Right lung (tissue), 5 donors: ENCODE measurements around the gene PRTFDC1. TPM values are rescaled to one million over a fixed set of nuclear protein-coding genes. Genes with fewer than 3 reads are reported as not detected.

Source experiments
- DNase-seq, 2 donors: peaks; one replicate each; pipeline ENCODE4 v3.0.0-alpha.2; 2013
- polyA plus RNA-seq, 5 donors: library from polyadenylated mRNA; unstranded; fragments of 120-200 nt; gene quantifications; one replicate each; pipeline versions ENCODE4 v1.2.1 to v1.2.3, GENCODE V29; 2013; ENCODE audit warnings: inconsistent platforms in 1 of 5, low replicate concordance in 1 of 5; ENCODE audit not compliant: insufficient read length in 5 of 5, insufficient read depth in 1 of 5

PRTFDC1 gene
- polyA plus RNA-seq, 5 donors, result 43.9 to 74.2 (median 62.4) TPM

DNA sequence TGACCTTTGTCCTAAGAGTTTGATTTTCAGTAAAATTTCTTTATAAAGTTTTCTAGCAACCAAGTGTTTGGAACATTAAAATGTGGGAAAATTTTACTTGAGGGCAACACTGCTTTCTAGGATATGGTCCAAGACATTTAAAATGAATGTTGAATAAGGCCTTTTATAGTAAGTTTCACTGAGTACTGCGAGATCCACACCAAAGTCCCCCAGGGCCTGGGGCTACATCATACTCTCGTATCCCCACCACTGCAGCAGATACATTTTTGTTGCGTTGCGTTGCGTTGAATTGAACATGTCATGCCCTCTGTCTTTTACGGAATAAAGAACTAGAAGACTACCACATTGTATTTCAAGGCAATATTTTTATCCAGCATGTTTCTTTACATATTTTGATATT is 44.5 kb downstream of the PRTFDC1 start:
- DNase-seq, result no peak

GRCh38 chr10:24906372-24906771 is 46.0 kb downstream of the PRTFDC1 start:
- no peak for DNase-seq

DNA sequence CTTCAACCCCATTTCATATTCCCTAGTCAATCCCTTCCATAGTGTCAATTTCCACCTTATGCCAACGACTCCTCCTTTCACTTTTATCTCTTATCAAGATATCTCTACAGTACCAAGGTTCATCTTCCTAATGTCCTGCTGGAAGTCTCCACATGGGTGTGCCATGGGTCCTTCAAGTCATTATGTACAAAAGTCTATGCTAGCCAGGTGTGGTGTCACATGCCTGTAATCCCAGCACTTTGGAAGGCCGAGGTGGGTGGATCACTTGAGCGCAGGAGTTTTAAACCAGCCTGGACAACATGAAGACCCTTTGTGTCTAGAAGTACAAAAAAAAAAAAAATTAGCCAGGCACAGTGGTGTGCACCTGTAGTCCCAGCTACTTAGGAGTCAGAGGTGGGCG is 47.6 kb downstream of the PRTFDC1 start:
- DNase-seq, result no peak

DNA sequence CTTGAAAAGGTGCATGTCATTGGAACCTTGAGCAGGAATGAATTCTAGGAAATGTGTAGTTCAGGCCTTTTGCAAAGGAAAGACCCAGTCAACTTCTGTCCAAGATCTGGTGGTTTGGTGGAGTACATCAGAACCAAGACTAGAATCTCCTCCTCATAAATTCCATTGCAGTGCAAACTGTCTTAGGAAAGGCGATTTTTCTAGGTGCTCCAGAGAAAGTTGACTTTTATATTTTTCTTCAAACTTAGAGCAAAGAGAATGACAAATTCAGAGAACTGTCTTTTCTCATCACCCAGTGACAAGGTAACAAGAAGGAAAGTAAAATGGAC is 50.0 kb downstream of the PRTFDC1 start:
- no peak for DNase-seq

GRCh38 chr10:24901686-24902399 is 50.6 kb downstream of the PRTFDC1 start:
- no peak for DNase-seq

DNA sequence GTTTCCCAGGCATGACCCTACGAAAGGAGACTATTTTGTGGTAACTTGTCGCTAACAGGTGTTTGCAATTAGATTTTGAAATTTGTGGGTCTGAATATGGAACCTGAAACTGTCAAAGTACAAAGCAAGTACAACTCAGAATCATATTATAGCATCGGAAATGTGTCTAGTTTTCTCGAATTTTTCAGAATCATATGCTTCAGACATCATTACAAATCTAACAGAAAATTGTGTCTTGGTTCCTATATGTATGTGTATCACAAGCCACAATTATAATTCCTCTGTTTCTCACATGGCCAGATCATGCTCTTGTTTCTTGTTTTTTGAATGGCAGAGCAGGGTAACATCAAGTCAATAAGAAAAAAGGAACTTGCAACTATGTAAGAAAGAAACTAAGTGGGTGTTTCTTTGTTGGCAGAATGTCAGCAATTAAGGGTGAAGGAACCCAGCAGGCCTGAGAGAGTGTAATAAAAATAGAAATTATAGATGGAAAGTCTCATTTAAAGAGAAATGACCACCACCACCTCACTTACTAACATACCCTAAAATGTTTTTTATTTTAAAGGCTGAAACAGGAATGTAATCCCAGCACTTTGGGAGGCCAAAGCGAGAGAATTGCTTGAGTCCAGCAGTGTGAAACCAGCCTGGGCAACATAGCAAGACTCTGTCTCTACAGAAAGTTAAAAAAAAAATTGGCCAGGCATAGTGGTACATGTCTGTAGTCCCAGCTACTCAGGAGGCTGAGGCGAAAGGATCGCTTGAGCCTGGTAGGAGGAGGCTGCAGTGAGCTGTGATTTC is 51.3 kb downstream of the PRTFDC1 start:
- DNase-seq, result no peak

GRCh38 chr10:24899571-24899970 is 52.8 kb downstream of the PRTFDC1 start:
- no peak for DNase-seq

DNA sequence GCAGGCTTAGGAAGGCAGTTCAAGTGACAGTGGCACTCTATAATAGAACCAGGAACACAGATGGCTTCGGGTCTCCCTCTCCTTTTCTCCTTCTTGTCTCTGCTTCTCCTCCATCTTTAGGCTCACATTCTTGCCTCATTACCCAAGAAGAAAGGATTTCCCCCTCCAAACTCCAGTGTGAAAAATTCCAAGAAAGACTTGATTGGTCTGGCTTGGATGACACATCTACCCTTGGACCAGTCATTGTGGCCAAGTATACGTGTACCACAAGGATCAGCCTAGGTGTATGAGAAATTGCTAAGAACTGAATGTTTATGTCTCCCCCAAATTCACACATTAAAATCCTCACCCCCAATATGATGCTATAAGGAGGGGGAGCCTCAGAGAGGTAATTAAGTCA is 53.9 kb downstream of the PRTFDC1 start:
- DNase-seq, result no peak

GRCh38 chr10:24897326-24897926 is 55.0 kb downstream of the PRTFDC1 start:
- no peak for DNase-seq

GRCh38 chr10:24894728-24895127 is 57.7 kb downstream of the PRTFDC1 start:
- no peak for DNase-seq

GRCh38 chr10:24894309-24894708 is 58.1 kb downstream of the PRTFDC1 start:
- DNase-seq, result no peak

DNA sequence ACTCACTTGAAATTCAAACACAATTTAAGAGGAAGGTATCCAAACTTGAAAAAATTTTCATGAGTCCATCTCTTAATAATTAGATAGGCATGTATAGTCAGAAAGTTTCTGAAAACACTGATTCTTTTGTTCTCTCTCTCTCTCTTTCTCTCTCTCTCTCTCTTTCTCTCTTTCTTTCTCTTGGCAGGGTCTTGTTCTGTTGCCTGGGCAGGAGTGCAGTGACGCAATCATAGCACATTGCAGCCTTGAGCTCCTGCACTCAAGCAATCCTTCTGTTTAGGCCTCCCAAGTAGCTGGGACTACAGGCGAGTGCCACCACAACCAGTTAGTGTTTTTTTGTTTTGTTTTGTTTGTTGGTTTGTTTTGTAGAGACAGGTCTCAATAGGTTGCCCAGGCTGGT is 59.3 kb downstream of the PRTFDC1 start:
- no peak for DNase-seq

GRCh38 chr10:24891823-24892222 is 60.6 kb downstream of the PRTFDC1 start:
- no peak for DNase-seq

DNA sequence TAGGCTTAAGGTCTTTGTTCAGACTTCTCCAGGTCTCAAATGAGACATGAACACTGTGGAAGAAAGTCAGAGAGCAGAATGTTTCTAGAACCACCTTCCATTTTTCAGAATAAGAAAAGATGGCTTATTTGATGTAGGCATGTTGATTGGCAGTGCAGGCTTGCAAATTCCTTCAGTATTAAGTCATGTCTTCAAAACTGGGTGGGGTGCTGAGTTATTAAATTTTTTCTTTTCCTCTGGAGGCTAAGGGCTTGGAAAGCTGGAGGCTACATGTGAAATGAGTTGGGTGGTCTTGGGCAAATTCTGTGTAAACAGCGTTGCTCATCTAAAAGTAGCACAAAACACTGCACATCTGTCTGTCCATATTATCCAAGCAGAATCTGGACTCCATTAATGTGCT is 62.8 kb downstream of the PRTFDC1 start:
- no peak for DNase-seq

GRCh38 chr10:24887855-24888231 is 64.6 kb downstream of the PRTFDC1 start:
- no peak for DNase-seq

DNA sequence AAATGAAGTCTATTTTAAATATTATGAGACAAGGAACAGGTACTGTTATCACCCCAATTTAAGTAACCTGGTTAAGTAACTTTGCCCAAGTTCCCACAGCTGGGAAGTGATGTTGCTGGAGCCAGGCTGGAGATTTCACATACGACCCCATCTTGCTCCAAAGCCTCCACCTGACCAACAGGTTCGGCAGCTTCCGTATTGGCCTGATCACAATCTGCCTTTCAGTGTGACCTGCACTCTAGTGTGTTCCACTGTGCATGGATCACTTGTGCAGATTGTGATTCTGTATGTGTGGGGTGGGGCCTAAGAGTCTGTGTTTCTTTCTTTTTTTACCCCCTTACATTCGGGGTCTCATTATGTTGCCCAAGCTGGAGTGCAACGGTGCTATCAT is 66.1 kb downstream of the PRTFDC1 start:
- DNase-seq, result no peak

DNA sequence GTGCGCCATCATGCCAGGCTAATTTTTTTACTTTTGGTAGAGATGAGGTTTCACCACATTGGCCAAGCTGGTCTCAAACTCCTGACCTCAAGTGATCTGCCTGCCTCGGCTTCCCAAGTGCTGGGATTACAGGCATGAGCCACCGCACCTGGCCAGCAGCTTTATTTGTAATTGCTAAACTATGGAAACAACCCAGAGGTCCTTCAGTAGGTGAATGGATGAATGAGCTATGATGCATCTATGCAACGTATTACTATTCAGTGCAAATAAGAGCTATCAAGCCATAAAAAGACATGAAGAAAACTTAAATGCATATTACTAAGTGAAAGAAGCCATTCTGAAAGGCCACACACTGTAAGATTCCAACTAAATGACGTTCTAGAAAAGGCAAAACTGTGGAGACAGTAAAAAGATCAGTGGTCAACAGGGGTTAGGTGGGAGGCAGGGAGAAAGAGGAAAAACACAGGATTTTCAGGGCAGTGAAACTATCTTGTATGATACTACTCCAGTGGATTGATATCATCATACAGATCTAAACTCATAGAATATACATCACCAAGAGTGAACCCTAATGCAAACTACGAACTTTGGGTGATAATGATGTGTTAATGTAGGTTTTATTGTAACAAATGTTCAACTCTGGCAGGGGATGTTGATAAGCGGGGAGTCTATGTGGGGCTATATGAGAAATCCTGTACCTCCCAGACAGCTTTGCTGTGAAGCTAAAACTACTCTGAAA is 66.7 kb downstream of the PRTFDC1 start:
- DNase-seq, result peak in 1 of 2 donors; percentile 56

DNA sequence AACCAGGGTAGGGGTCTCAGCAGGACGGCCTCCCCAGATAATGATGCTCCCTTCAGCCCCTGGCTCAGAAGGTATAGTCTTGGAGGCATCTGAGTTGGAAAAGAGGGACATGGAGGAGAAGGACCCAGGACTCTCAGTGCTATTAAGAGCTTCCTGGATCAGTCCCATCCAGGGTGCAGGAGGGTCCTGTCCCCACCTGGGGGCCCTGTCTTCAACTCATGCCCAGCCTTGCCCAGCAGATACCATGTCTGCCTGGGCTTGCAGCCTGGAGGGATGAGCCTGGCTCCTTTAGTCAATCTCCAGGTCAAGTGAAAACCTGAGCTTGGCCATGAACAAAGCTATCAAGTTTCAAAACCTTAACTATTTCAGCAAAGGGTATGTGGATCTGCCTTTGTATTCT is 67.6 kb downstream of the PRTFDC1 start:
- DNase-seq, result no peak

- no peak for DNase-seq
Observed at GRCh38 chr10:24884316-24884715, 68.1 kb downstream of the PRTFDC1 start.

GRCh38 chr10:24883176-24883575 is 69.2 kb downstream of the PRTFDC1 start:
- no peak for DNase-seq

- peak in 1 of 2 donors; percentile 44 for DNase-seq
Observed at GRCh38 chr10:24882047-24882698, 70.2 kb downstream of the PRTFDC1 start.

DNA sequence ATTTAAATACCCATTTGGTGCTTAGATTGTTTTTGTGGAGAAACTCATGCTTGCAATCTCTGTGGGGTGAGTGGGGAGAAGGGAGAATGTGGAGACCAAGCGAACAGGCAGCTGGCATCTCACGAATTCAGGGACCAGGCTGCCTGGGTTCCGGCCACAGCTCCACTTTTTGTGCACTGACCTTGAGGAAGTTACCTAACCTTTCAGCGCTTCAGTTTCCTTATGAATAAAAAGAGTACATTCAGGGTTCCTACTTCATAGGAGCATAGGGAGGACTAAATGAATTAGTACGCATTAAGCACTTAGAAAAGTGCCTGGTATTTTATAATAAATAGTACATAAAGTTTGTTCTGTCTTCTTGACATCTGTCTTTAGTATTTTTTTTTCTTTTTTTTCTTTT is 72.5 kb downstream of the PRTFDC1 start:
- no peak for DNase-seq
